H1 (cell line): ENCODE measurements around the gene PTPN9. TPM values are rescaled to one million over a fixed set of nuclear protein-coding genes. Genes with fewer than 3 reads are reported as not detected.

ENCODE experiments used
- CTCF ChIA-PET: fragments of 300-600 bp; sonication (Branson Sonifier 250); formaldehyde crosslinking; loops from one replicate; lab custom pipeline; 2021; ENCODE audit not compliant: partially characterized antibody; lab: Charles Lee
- POLR2A ChIA-PET: fragments of 300-600 bp; sonication (Branson Sonifier 250); formaldehyde crosslinking; loops from one replicate; lab custom pipeline; 2021; ENCODE audit warnings: inconsistent platforms; ENCODE audit not compliant: partially characterized antibody; lab: Charles Lee
- DNase-seq, 2 experiments: peaks; one replicate each; pipeline versions ENCODE4 v3.0.0 to v3.0.0-alpha.2; 2010 to 2022; ENCODE audit warnings: low spot score in 2 of 2, low read depth in 1 of 2, mixed read lengths in 1 of 2
- FAIRE-seq: peaks from 2 replicates; lab custom pipeline; 2011; peaks lifted over from hg19 to GRCh38; lab: Jason Lieb, UNC
- H2AFZ ChIP-seq: 2 replicates; pipeline ENCODE4 v1.8.1; 2012; ENCODE audit warnings: low read length, inconsistent platforms
- H2AK5ac ChIP-seq: 2 replicates; pipeline ENCODE4 v1.6.1; 2013; ENCODE audit warnings: low read depth, low read length
- H2BK120ac ChIP-seq: replicated peaks from 2 replicates; pipeline ENCODE3; 2013; ENCODE audit warnings: low read depth, low read length, inconsistent platforms
- H2BK12ac ChIP-seq: 2 replicates; pipeline ENCODE4 v1.6.1; 2013; ENCODE audit warnings: low read depth, low read length
- H2BK15ac ChIP-seq: 2 replicates; pipeline ENCODE4 v1.6.1; 2013; ENCODE audit warnings: low read length
- H2BK20ac ChIP-seq: 2 replicates; pipeline ENCODE4 v1.6.1; 2013; ENCODE audit warnings: low read length
- H2BK5ac ChIP-seq: 2 replicates; pipeline ENCODE4 v1.6.1; 2013; ENCODE audit warnings: low read depth, low read length
- H3K14ac ChIP-seq: 2 replicates; pipeline ENCODE4 v1.6.1; 2013; ENCODE audit warnings: inconsistent platforms; ENCODE audit not compliant: insufficient read length
- H3K18ac ChIP-seq: 2 replicates; pipeline ENCODE4 v1.6.1; 2013; ENCODE audit warnings: low read length; ENCODE audit errors: extremely low read depth
- H3K23ac ChIP-seq: 2 replicates; pipeline ENCODE4 v1.6.1; 2013; ENCODE audit warnings: inconsistent platforms; ENCODE audit not compliant: insufficient read length
- H3K23me2 ChIP-seq: 2 replicates; pipeline ENCODE4 v1.6.1; 2013; ENCODE audit warnings: low read depth, low read length
- H3K27ac ChIP-seq: 2 replicates; pipeline ENCODE4 v1.6.1; 2011; ENCODE audit warnings: low read depth, low read length, inconsistent platforms
- H3K27me3 ChIP-seq, 4 experiments: replicated peaks in 1 of 4; 1 replicate in 1 of 4; 2 replicates in 3 of 4; pipeline versions ENCODE4 v1.6.1 to v1.8.1; 2011 to 2013; ENCODE audit warnings: low read length in 3 of 4, mild to moderate bottlenecking in 3 of 4, inconsistent platforms in 2 of 4, mixed read lengths in 2 of 4, moderate library complexity in 1 of 4; ENCODE audit not compliant: control insufficient read depth in 3 of 4, insufficient read depth in 3 of 4; ENCODE audit errors: extremely low read depth in 1 of 4
- H3K36me3 ChIP-seq, 4 experiments: 2 replicates each; pipeline versions ENCODE4 v1.6.1 to v1.8.1; 2011 to 2013; ENCODE audit warnings: mild to moderate bottlenecking in 4 of 4, low read length in 3 of 4, moderate library complexity in 2 of 4, control low read depth in 1 of 4, inconsistent platforms in 1 of 4; ENCODE audit not compliant: insufficient read depth in 4 of 4, control insufficient read depth in 2 of 4
- H3K4ac ChIP-seq: replicated peaks from 2 replicates; pipeline ENCODE3; 2013; ENCODE audit warnings: low read length, low read depth, mixed read lengths, inconsistent platforms; ENCODE audit not compliant: insufficient read length
- H3K4me1 ChIP-seq, 4 experiments: replicated peaks in 1 of 4; 1 replicate in 1 of 4; 2 replicates in 3 of 4; pipeline versions ENCODE4 v1.6.1 to v1.8.1; 2011 to 2013; ENCODE audit warnings: low read length in 3 of 4, inconsistent platforms in 2 of 4, mixed read lengths in 1 of 4; ENCODE audit not compliant: insufficient read depth in 4 of 4, control insufficient read depth in 3 of 4
- H3K4me2 ChIP-seq, 2 experiments: 2 replicates each; pipeline versions ENCODE4 v1.6.1 to v1.8.1; 2011 to 2013; ENCODE audit warnings: low read depth in 2 of 2, low read length in 2 of 2, control low read depth in 1 of 2, inconsistent platforms in 1 of 2, mild to moderate bottlenecking in 1 of 2; ENCODE audit not compliant: insufficient read depth in 1 of 2
- H3K4me3 ChIP-seq, 4 experiments: fragments of 200-600, 300-600 bp in 1 of 4; sonication (generic), shearing (Covaris generic), sonication (Bioruptor Twin) in 1 of 4; 2 replicates each; pipeline versions ENCODE4 v1.5.1 to v1.8.1; 2011 to 2016; ENCODE audit warnings: low read length in 4 of 4, low read depth in 3 of 4, control low read depth in 2 of 4, inconsistent platforms in 2 of 4, mild to moderate bottlenecking in 2 of 4, mixed read lengths in 1 of 4, moderate library complexity in 1 of 4; ENCODE audit not compliant: insufficient read depth in 2 of 4; ENCODE audit errors: extremely low read depth in 1 of 4
- H3K56ac ChIP-seq: replicated peaks from 2 replicates; pipeline ENCODE3; 2013; ENCODE audit warnings: low read depth, mild to moderate bottlenecking, mixed read lengths, low read length, inconsistent platforms; ENCODE audit not compliant: insufficient read length
- H3K79me1 ChIP-seq: 2 replicates; pipeline ENCODE4 v1.6.1; 2013; ENCODE audit warnings: low read depth, low read length, control low read depth
- H3K79me2 ChIP-seq, 2 experiments: 2 replicates each; pipeline versions ENCODE4 v1.6.1 to v1.8.1; 2012 to 2013; ENCODE audit warnings: low read length in 2 of 2, mild to moderate bottlenecking in 2 of 2, inconsistent platforms in 1 of 2; ENCODE audit not compliant: insufficient read depth in 2 of 2, control insufficient read depth in 1 of 2
- H3K9ac ChIP-seq, 4 experiments: replicated peaks in 1 of 4; 1 replicate in 1 of 4; 2 replicates in 3 of 4; pipeline versions ENCODE4 v1.6.1 to v1.8.1; 2011 to 2013; ENCODE audit warnings: low read depth in 3 of 4, low read length in 3 of 4, control low read depth in 2 of 4, mild to moderate bottlenecking in 2 of 4, moderate library complexity in 2 of 4, inconsistent platforms in 1 of 4; ENCODE audit errors: extremely low read depth in 1 of 4
- H3K9me3 ChIP-seq, 2 experiments: 2 replicates each; pipeline versions ENCODE4 v1.6.1 to v1.8.1; 2012 to 2013; ENCODE audit warnings: mild to moderate bottlenecking in 2 of 2, moderate library complexity in 2 of 2, control low read depth in 1 of 2, inconsistent platforms in 1 of 2, low read depth in 1 of 2, low read length in 1 of 2, mixed read lengths in 1 of 2; ENCODE audit not compliant: insufficient read depth in 2 of 2
- H4K20me1 ChIP-seq, 2 experiments: replicated peaks in 1 of 2; 2 replicates each; pipeline versions ENCODE3 to v1.8.1; 2011 to 2013; ENCODE audit warnings: inconsistent platforms in 2 of 2, low read length in 2 of 2, mild to moderate bottlenecking in 1 of 2; ENCODE audit not compliant: insufficient read depth in 2 of 2, control insufficient read depth in 1 of 2
- H4K5ac ChIP-seq: 2 replicates; pipeline ENCODE4 v1.6.1; 2013; ENCODE audit warnings: low read length, low read depth, mixed read lengths, inconsistent platforms; ENCODE audit not compliant: insufficient read length
- H4K8ac ChIP-seq: 2 replicates; pipeline ENCODE4 v1.8.0; 2013; ENCODE audit warnings: mild to moderate bottlenecking, moderate library complexity, low read length, inconsistent platforms; ENCODE audit not compliant: insufficient read depth; ENCODE audit errors: extremely low read depth
- H4K91ac ChIP-seq: replicated peaks from 2 replicates; pipeline ENCODE3; 2013; ENCODE audit warnings: low read length, mixed read lengths, inconsistent platforms; ENCODE audit not compliant: insufficient read length
- CTCF ChIP-seq, 3 experiments: IDR thresholded peaks; 1 replicate in 2 of 3; 2 replicates in 1 of 3; pipeline versions ENCODE4 v1.5.1 to v1.6.1; 2011; ENCODE audit warnings: low read length in 3 of 3, mild to moderate bottlenecking in 3 of 3, inconsistent platforms in 2 of 3, low read depth in 1 of 3, moderate library complexity in 1 of 3; ENCODE audit not compliant: insufficient read depth in 1 of 3; ENCODE audit errors: control extremely low read depth in 1 of 3
- GABPA ChIP-seq: IDR thresholded peaks from 2 replicates; pipeline ENCODE4 v1.6.1; 2011; ENCODE audit warnings: mild to moderate bottlenecking, low read length, moderate library complexity, borderline replicate concordance; ENCODE audit not compliant: insufficient read depth
- HDAC6 ChIP-seq: IDR thresholded peaks from one replicate; pipeline ENCODE4 v1.7.1; 2012; ENCODE audit warnings: low read depth, mild to moderate bottlenecking, inconsistent platforms, low read length, moderate library complexity
- POLR2A ChIP-seq, 2 experiments: IDR thresholded peaks; 1 replicate in 1 of 2; 2 replicates in 1 of 2; pipeline ENCODE4 v1.6.1; 2011; ENCODE audit warnings: low read depth in 2 of 2, low read length in 2 of 2, mild to moderate bottlenecking in 2 of 2; ENCODE audit errors: control extremely low read depth in 1 of 2
- POU5F1 ChIP-seq: IDR thresholded peaks from 2 replicates; pipeline ENCODE4 v1.6.1; 2011; ENCODE audit warnings: low read depth, mild to moderate bottlenecking, low read length, moderate library complexity
- SP2 ChIP-seq: IDR thresholded peaks from 2 replicates; pipeline ENCODE4 v1.6.1; 2012; ENCODE audit warnings: mild to moderate bottlenecking, low read length, inconsistent platforms
- WGBS, 2 experiments: shearing (Covaris generic) in 1 of 2; methylation state at CpG; one replicate each; pipeline versions ENCODE4 v1.1.6 to v1.1.7; 2013 to 2015; ENCODE audit warnings: low lambda C conversion rate in 2 of 2, mixed read lengths in 2 of 2, inconsistent platforms in 1 of 2, low coverage in 1 of 2, missing lambda C conversion rate in 1 of 2; ENCODE audit not compliant: insufficient replicate concordance in 2 of 2, insufficient coverage in 1 of 2, insufficient read length in 1 of 2; ENCODE audit errors: extremely low coverage in 1 of 2, missing lambda C conversion rate in 1 of 2; 5-methylcytosine and 5-hydroxymethylcytosine counted together
- polyA plus RNA-seq, 7 experiments: library from polyadenylated mRNA; depleted of rRNA in 3 of 7; stranded (reverse) in 5 of 7; unstranded in 2 of 7; fragments of >200 nt in 5 of 7; fragments of 200-250 nt in 2 of 7; gene quantifications; 1 replicate in 5 of 7; 2 replicates in 1 of 7; 4 replicates in 1 of 7; pipeline versions ENCODE4 v1.2.1 to v1.2.3, GENCODE V29; 2011 to 2013; ENCODE audit warnings: missing spikeins in 2 of 7, mixed read lengths in 2 of 7
- total RNA-seq: library from RNA; stranded (reverse); fragmentation: NEBNext Ultra II Directional; extraction: Animal tissue kit (Norgen Biotek cat#: 25700); gene quantifications from 2 replicates; pipeline ENCODE4 v1.2.1, GENCODE V29; 2021

PTPN9 gene
- total and polyA plus RNA-seq, 2 of the 8 experiments (the other 6 are each of a cell fraction or from before 2014, with no cell fraction given) = 46.6 to 57.4 TPM

GRCh38 chr15:75584121-75584520 lies 5.0 kb upstream of the PTPN9 start:
- H2AFZ ChIP-seq = no peak overlapping the region
- H3K14ac ChIP-seq = no peak overlapping the region
- H4K91ac ChIP-seq = no peak overlapping the region
- H2BK20ac ChIP-seq = no peak overlapping the region
- no peak overlapping the region for H3K4me2 ChIP-seq
- H3K9ac ChIP-seq = no peak overlapping the region
- no peak overlapping the region for H3K18ac ChIP-seq
- no peak overlapping the region for H3K4ac ChIP-seq
- no peak overlapping the region for H2BK120ac ChIP-seq
- no peak overlapping the region for H3K27ac ChIP-seq
- no peaks in the 10 kb centered on the region for H3K9me3 ChIP-seq
- H3K36me3 ChIP-seq = no peaks in the 10 kb centered on the region
- FAIRE-seq = no peak
- CTCF ChIA-PET = interaction anchor here (1.3 to 4.3 kb wide), 2 partner anchors 10 to 13 kb away, joined by 4 to 23 read pairs; no protein-coding TSS in a partner anchor
- 65% methylated on average over 4 of the region's 4 CpGs; no CpG with 5 or more reads in 1 of the 2 experiments for WGBS, 2 experiments
- no peak overlapping the region for H4K8ac ChIP-seq
- TF ChIP-seq POLR2A (IDR thresholded peaks at IDR 0.05; ENCODE audit: control extremely low read depth in 1 of 2, low read depth in 2 of 2, low read length in 2 of 2) (no peak), POU5F1 (no peak), GABPA (no peak), CTCF (IDR thresholded peaks at IDR 0.05; ENCODE audit: control extremely low read depth in 1 of 3, insufficient read depth in 1 of 3, low read depth in 1 of 3, low read length in 3 of 3) (no peak), SP2 (no peak), HDAC6 (no peak)
- H3K79me2 ChIP-seq = no peaks in the 10 kb centered on the region
- no peak overlapping the region for H3K23ac ChIP-seq
- H2BK15ac ChIP-seq = no peak overlapping the region
- H4K20me1 ChIP-seq = no peaks in the 10 kb centered on the region
- no peaks in the 10 kb centered on the region for H3K79me1 ChIP-seq
- H3K4me3 ChIP-seq = no peak overlapping the region
- POLR2A ChIA-PET = interaction anchor here (1.0 to 1.4 kb wide), 3 partner anchors 9 to 128 kb away, joined by 3 to 4 read pairs (median 4); no protein-coding TSS in a partner anchor
- DNase-seq = no peak
- no peak overlapping the region for H2BK5ac ChIP-seq
- no peak overlapping the region for H4K5ac ChIP-seq
- peaks cover 5% of the 10 kb centered on the region; the same call in 1 of the 2 replicates for H3K23me2 ChIP-seq
- peaks cover 2 to 6% (median 4%) of the 10 kb centered on the region in 4 experiments; a peak in 6 of 7 replicates for H3K4me1 ChIP-seq
- H2BK12ac ChIP-seq = no peak overlapping the region
- no peak overlapping the region for H3K56ac ChIP-seq
- H2AK5ac ChIP-seq = no peak overlapping the region
- H3K27me3 ChIP-seq = no peaks in the 10 kb centered on the region
